Stimulated activated CD8-positive, alpha-beta memory T cell treated with anti-CD3 and anti-CD28 coated beads, Interleukin-4, amount 100 ng/mL, for 48 hours (primary cell): ENCODE data around the gene HTRA1.

Source experiments
- DNase-seq: peaks from one replicate; pipeline ENCODE4 v3.0.0-alpha.2; 2020

Gene HTRA1

DNA sequence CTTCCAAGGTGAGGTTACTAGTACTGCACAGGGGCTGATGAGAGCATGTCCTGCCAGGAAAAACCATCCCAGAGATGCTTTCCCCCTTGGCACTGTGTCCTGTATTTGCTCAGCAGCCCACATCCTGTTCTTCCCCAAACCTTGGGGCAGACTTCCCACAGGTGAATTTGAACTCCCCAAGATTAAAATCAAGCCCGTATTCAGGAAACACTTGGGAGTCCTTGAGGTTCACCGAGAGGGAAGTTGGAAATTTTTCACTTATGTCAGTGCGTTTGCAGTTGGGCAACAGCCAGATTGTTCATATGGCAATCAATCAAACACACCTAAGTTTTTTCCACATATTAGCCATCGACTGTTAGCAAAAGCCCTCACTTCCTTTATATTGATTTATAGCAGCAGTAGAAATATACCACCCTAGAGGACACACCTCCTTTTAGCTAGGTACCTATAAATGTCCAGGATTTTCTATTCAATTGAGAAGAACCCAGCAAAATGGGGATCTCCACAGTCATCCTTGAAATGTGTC, 99.0 kb downstream of the HTRA1 start, which contains the start of gene DMBT1:
Gene DMBT1 (plus strand): TSS at position 476 of the 526 bp plus-strand sequence. CDS start 17 bp downstream, at position 493.
- DNase-seq = no peak

DNA sequence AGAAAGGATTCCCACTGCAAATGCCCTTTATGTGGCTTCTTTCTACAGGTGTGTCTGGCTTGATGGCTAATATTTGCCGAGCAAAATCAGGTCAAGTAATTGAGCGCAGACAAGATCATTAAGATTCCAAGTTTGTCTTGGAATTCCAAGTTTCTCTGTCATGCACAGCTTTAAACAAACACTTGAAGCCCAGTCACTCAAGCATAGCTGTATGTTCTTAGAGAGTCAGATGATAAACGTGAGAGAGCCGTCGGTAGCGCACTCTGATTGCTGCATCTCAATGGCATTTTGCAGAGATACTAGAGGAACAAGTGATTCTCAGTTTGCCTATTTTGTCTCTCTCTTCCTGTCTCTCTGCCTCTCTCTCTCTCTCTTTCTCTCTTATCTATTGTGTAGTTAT, 99.9 kb downstream of the HTRA1 start:
- DNase-seq = no peak

DNA sequence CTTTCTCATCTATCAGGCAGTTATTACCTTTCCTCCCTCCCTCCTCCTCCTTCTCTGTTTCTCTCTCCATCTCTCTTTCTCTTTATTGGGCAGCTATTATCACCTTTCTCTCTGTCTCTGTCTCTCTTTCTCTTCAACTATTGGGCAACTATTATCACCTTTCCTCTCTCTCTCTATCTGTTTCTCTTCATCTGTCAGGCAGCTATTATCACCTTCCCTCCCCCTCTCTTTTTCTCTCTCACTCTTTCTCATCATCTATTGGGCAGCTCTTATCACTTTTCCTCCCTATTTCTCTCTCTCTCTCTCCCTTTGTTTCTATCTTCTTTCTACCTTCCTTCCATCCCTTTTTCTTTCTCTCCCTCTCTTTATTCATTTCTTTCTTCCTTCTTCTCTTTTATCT, 100.4 kb downstream of the HTRA1 start:
- DNase-seq = no peak
